ENCODE data around the gene SGK1.

GRCh38 chr6:134328792-134329191 is 10.9 kb upstream of the SGK1 start:
- no peak for TF ChIP-seq CTCF (IDR thresholded peaks at IDR 0.05)
- TF ChIP-seq CREB1 (CRISPR knock-in tag; IDR thresholded peaks at IDR 0.05): no peak
- TF ChIP-seq ZNF121 (CRISPR knock-in tag; IDR thresholded peaks at IDR 0.05): no peak
- TF ChIP-seq E2F4 (CRISPR knock-in tag; IDR thresholded peaks at IDR 0.05; ENCODE audit: borderline replicate concordance, low read depth): no peak
- no peak for TF ChIP-seq ELF4 (CRISPR knock-in tag; IDR thresholded peaks at IDR 0.05; ENCODE audit: low read depth)
- no peak for TF ChIP-seq SP1 (CRISPR knock-in tag; conservative IDR thresholded peaks at IDR 0.05)
- no peak for TF ChIP-seq MYBL2 (CRISPR knock-in tag; IDR thresholded peaks at IDR 0.05)
- TF ChIP-seq SOX15 (CRISPR knock-in tag; IDR thresholded peaks at IDR 0.05): no peak
- TF ChIP-seq PRDM15 (CRISPR knock-in tag; IDR thresholded peaks at IDR 0.05): no peak
- no peak for TF ChIP-seq NR2C2 (CRISPR knock-in tag; IDR thresholded peaks at IDR 0.05)
